ENCODE results near the gene TOGARAM2.
A peak's percentile ranks its signal among the peaks of the same experiment; 100 is the strongest.

The TOGARAM2 gene

GRCh38 chr2:29000956-29001355 is 19.9 kb downstream of the TOGARAM2 start:
- no peak overlapping the region for H3K27ac ChIP-seq (ENCODE audit: low read length)

DNA sequence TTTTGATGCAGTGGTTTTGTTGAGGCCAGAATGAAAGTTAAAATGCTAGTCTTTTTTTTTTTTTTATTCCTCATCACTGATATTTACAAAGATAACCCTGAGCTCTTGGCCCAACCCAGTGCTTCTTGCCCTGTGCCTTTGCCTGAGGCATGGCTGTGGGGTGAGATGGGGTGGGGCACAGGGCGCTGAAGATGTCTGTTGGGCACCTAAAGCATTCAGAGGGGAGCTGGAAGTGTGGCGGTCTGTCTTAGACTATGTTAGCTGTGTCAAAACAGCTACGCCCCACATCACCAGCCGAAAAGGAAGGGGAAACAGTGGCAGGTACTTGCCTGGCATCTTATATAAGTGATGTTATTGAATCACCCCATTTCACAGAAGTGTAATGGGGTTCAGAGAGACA is 20.7 kb downstream of the TOGARAM2 start:
- H3K4me3 ChIP-seq (ENCODE audit: low read depth in 1 of 2, low read length in 2 of 2), result no peak overlapping the region
- H3K27ac ChIP-seq (ENCODE audit: low read length), result no peak overlapping the region
- no peaks in the 10 kb centered on the region for H3K36me3 ChIP-seq (ENCODE audit: control insufficient read depth in 1 of 2, insufficient read depth in 2 of 2, low read length in 2 of 2)
- no peaks in the 10 kb centered on the region for H3K9me3 ChIP-seq (ENCODE audit: control insufficient read depth in 1 of 2, low read length in 2 of 2)
- H3K4me1 ChIP-seq (ENCODE audit: control insufficient read depth in 1 of 2, insufficient read depth in 2 of 2, low read length in 2 of 2), result no peaks in the 10 kb centered on the region
- no peaks in the 10 kb centered on the region for H3K27me3 ChIP-seq (ENCODE audit: low read depth, low read length)

More at GRCh38 chr2:29000956-29001355, 19.9 kb downstream of the TOGARAM2 start:
- no peaks in the 10 kb centered on the region for H3K27me3 ChIP-seq (ENCODE audit: low read depth, low read length)
- no peaks in the 10 kb centered on the region for H3K9me3 ChIP-seq (ENCODE audit: control insufficient read depth in 1 of 2, low read length in 2 of 2)
- H3K4me3 ChIP-seq (ENCODE audit: low read depth in 1 of 2, low read length in 2 of 2), result no peak overlapping the region
- no peaks in the 10 kb centered on the region for H3K4me1 ChIP-seq (ENCODE audit: control insufficient read depth in 1 of 2, insufficient read depth in 2 of 2, low read length in 2 of 2)
- no peaks in the 10 kb centered on the region for H3K36me3 ChIP-seq (ENCODE audit: control insufficient read depth in 1 of 2, insufficient read depth in 2 of 2, low read length in 2 of 2)

GRCh38 chr2:29004755-29005154 is 23.7 kb downstream of the TOGARAM2 start:
- no peaks in the 10 kb centered on the region for H3K4me1 ChIP-seq (ENCODE audit: control insufficient read depth in 1 of 2, insufficient read depth in 2 of 2, low read length in 2 of 2)
- no peaks in the 10 kb centered on the region for H3K27me3 ChIP-seq (ENCODE audit: low read depth, low read length)
- no peak overlapping the region for H3K27ac ChIP-seq (ENCODE audit: low read length)
- H3K4me3 ChIP-seq (ENCODE audit: low read depth in 1 of 2, low read length in 2 of 2), result no peak overlapping the region
- H3K9me3 ChIP-seq (ENCODE audit: control insufficient read depth in 1 of 2, low read length in 2 of 2), result no peaks in the 10 kb centered on the region
- H3K36me3 ChIP-seq (ENCODE audit: control insufficient read depth in 1 of 2, insufficient read depth in 2 of 2, low read length in 2 of 2), result no peaks in the 10 kb centered on the region

DNA sequence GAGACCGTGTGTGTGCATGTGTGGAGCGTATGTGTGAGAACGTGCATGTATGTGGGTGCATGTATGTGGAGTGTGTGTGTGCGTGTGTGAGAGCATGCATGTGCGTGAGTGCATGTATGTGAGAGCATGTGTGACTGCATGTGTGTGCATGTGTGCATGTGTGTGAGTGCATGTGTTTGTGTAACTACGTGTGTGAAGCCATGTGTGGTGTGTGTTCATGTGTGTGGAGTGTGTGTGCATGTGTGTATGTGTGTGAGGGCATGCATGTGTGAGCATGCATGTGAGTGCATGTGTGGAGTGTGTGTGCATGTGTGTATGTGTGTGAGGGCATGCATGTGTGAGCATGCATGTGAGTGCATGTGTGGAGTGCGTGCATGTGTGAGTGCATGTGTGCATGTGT is 24.2 kb downstream of the TOGARAM2 start:
- Histone ChIP-seq H3K9me3 (ENCODE audit: control insufficient read depth in 1 of 2, low read length in 2 of 2) (no peaks in the 10 kb centered on the region), H3K36me3 (ENCODE audit: control insufficient read depth in 1 of 2, insufficient read depth in 2 of 2, low read length in 2 of 2) (no peaks in the 10 kb centered on the region), H3K4me3 (ENCODE audit: low read depth in 1 of 2, low read length in 2 of 2) (no peak overlapping the region), H3K4me1 (ENCODE audit: control insufficient read depth in 1 of 2, insufficient read depth in 2 of 2, low read length in 2 of 2) (peaks cover under 1 to 3% of the 10 kb centered on the region in 2 donors), H3K27ac (ENCODE audit: low read length) (no peak overlapping the region), H3K27me3 (ENCODE audit: low read depth, low read length) (no peaks in the 10 kb centered on the region)

- peaks cover 11 to 13% of the 10 kb centered on the region in 2 donors for H3K4me1 ChIP-seq (ENCODE audit: control insufficient read depth in 1 of 2, insufficient read depth in 2 of 2, low read length in 2 of 2)
- no peak overlapping the region for H3K27ac ChIP-seq (ENCODE audit: low read length)
- no peaks in the 10 kb centered on the region for H3K36me3 ChIP-seq (ENCODE audit: control insufficient read depth in 1 of 2, insufficient read depth in 2 of 2, low read length in 2 of 2)
- H3K9me3 ChIP-seq (ENCODE audit: control insufficient read depth in 1 of 2, low read length in 2 of 2), result no peaks in the 10 kb centered on the region
- no peak overlapping the region for H3K4me3 ChIP-seq (ENCODE audit: low read depth in 1 of 2, low read length in 2 of 2)
- H3K27me3 ChIP-seq (ENCODE audit: low read depth, low read length), result no peaks in the 10 kb centered on the region
These were observed 25.2 kb downstream of the TOGARAM2 start for GRCh38 chr2:29006092-29006979.

- H3K27me3 ChIP-seq (ENCODE audit: low read depth, low read length), result no peaks in the 10 kb centered on the region
- H3K4me1 ChIP-seq (ENCODE audit: control insufficient read depth in 1 of 2, insufficient read depth in 2 of 2, low read length in 2 of 2), result peaks cover 17 to 19% of the 10 kb centered on the region in 2 donors
- H3K27ac ChIP-seq (ENCODE audit: low read length), result no peak overlapping the region
These were observed 25.8 kb downstream of the TOGARAM2 start for GRCh38 chr2:29006980-29007301.

DNA sequence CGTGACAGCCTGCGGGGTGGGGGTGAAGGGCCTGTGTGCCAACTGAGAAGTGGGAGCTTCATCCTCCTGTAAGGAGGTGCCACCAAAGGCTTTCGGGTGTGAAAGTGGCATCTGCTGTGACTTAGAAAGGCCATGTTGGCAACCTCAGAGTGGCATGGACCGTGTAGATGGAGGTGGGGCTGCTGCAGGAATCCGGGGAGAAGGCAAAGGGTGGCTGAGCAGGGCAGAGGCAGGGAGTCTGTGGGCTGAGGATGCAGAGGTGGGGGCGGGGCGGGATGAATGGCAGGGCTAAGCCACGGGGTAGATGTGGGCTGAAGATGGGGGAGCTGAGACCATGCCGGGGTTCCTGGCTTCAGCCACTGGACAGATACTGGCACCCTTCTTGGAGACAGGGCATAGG is 28.2 kb downstream of the TOGARAM2 start:
- Histone ChIP-seq H3K27ac (ENCODE audit: low read length) (no peak overlapping the region), H3K27me3 (ENCODE audit: low read depth, low read length) (no peaks in the 10 kb centered on the region), H3K9me3 (ENCODE audit: control insufficient read depth in 1 of 2, low read length in 2 of 2) (no peaks in the 10 kb centered on the region), H3K4me3 (ENCODE audit: low read depth in 1 of 2, low read length in 2 of 2) (no peak overlapping the region), H3K4me1 (ENCODE audit: control insufficient read depth in 1 of 2, insufficient read depth in 2 of 2, low read length in 2 of 2) (peaks cover 19 to 24% of the 10 kb centered on the region in 2 donors), H3K36me3 (ENCODE audit: control insufficient read depth in 1 of 2, insufficient read depth in 2 of 2, low read length in 2 of 2) (no peaks in the 10 kb centered on the region)

More at GRCh38 chr2:29006980-29007301, 25.8 kb downstream of the TOGARAM2 start:
- Histone ChIP-seq H3K36me3 (ENCODE audit: control insufficient read depth in 1 of 2, insufficient read depth in 2 of 2, low read length in 2 of 2) (no peaks in the 10 kb centered on the region), H3K9me3 (ENCODE audit: control insufficient read depth in 1 of 2, low read length in 2 of 2) (no peaks in the 10 kb centered on the region), H3K4me3 (ENCODE audit: low read depth in 1 of 2, low read length in 2 of 2) (no peak overlapping the region)

GRCh38 chr2:29009711-29010677 is 28.9 kb downstream of the TOGARAM2 start:
- Histone ChIP-seq H3K36me3 (ENCODE audit: control insufficient read depth in 1 of 2, insufficient read depth in 2 of 2, low read length in 2 of 2) (no peaks in the 10 kb centered on the region), H3K4me1 (ENCODE audit: control insufficient read depth in 1 of 2, insufficient read depth in 2 of 2, low read length in 2 of 2) (peaks cover 19 to 24% of the 10 kb centered on the region in 2 donors), H3K9me3 (ENCODE audit: control insufficient read depth in 1 of 2, low read length in 2 of 2) (no peaks in the 10 kb centered on the region), H3K27me3 (ENCODE audit: low read depth, low read length) (no peaks in the 10 kb centered on the region), H3K4me3 (ENCODE audit: low read depth in 1 of 2, low read length in 2 of 2) (no peak overlapping the region), H3K27ac (ENCODE audit: low read length) (no peak overlapping the region)

DNA sequence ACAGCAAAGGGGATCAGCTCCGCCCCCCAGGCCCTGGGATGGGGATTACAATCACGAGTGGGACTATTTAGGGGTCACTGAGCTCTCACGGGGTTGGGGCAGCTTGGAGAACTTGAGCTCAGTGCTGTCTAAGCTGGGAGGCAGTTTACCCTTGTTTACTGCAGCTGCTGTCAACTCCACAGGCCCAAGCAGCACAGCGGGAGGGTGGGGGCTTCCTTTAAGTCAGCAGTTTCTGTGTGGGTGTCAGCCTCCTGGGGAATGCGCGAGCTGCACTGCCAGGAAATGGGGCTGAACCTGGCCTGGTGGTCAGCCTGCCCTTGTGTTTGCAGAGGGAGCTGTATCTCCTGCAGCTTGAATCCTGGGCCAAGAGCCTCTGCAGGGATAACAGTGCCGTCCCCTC is 29.8 kb downstream of the TOGARAM2 start:
- no peaks in the 10 kb centered on the region for H3K27me3 ChIP-seq (ENCODE audit: low read depth, low read length)
- H3K4me1 ChIP-seq (ENCODE audit: control insufficient read depth in 1 of 2, insufficient read depth in 2 of 2, low read length in 2 of 2), result peaks cover 19 to 24% of the 10 kb centered on the region in 2 donors
- H3K27ac ChIP-seq (ENCODE audit: low read length), result no peak overlapping the region
- H3K36me3 ChIP-seq (ENCODE audit: control insufficient read depth in 1 of 2, insufficient read depth in 2 of 2, low read length in 2 of 2), result no peaks in the 10 kb centered on the region
- no peak overlapping the region for H3K4me3 ChIP-seq (ENCODE audit: low read depth in 1 of 2, low read length in 2 of 2)
- no peaks in the 10 kb centered on the region for H3K9me3 ChIP-seq (ENCODE audit: control insufficient read depth in 1 of 2, low read length in 2 of 2)

DNA sequence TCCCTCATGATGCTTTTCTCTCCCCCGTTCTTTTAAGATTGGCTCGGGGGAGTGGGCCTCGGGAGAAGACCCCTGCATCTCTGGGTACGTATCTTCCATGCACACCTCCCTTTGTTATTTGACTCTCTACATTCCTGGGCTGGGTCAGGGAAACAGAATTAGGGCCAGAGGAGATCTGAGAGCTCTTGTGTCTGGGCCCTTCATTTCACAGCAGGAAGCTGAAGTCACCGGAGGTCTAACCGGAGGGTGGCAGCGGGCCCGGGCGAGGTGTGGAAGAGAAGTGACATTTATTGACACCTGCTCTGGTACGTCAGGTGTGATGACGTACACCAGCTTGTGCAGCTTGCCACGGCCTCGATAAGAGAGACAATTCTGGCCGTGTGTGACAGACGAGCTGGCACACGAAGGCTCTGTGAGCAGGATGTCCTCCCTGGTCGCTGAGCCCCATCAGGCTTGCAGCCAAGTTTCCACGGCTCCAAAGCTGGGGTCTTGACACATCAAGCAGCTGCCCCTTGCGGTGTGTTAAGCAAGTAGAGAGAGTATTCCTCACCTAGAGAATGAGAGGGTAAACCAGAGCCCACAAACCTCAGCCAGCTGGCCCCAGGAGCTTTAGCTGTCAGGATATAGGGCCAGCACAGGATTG is 30.4 kb downstream of the TOGARAM2 start:
- H3K9me3 ChIP-seq (ENCODE audit: control insufficient read depth in 1 of 2, low read length in 2 of 2), result no peaks in the 10 kb centered on the region
- H3K27me3 ChIP-seq (ENCODE audit: low read depth, low read length), result no peaks in the 10 kb centered on the region
- H3K27ac ChIP-seq (ENCODE audit: low read length), result peak overlapping the region; percentile 39
- H3K36me3 ChIP-seq (ENCODE audit: control insufficient read depth in 1 of 2, insufficient read depth in 2 of 2, low read length in 2 of 2), result no peaks in the 10 kb centered on the region
- H3K4me3 ChIP-seq (ENCODE audit: low read depth in 1 of 2, low read length in 2 of 2), result no peak overlapping the region
- peaks cover 19 to 24% of the 10 kb centered on the region in 2 donors for H3K4me1 ChIP-seq (ENCODE audit: control insufficient read depth in 1 of 2, insufficient read depth in 2 of 2, low read length in 2 of 2)

DNA sequence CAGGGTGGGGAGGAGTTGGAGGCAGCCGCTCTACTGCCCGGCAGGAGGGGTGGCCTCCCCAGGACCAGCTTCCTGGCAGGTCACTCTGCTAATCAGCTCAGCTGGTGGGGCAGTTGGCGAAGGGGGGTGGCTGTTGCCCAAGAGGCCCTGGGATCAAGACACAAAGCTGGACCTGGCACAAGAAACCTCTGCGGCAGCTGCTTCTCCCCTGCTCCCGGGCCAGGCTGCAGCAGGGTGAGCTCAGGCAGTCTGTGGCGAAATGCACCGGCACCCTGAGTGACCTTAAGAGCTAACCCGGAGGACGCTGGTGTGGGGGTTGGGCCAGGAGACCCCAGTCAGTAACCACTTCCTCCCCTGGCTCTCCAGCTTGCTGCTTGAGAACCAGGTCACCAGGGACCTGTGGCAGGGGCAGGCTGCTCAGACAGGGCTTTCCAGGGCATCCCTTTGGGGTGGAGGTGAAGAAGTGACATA is 31.1 kb downstream of the TOGARAM2 start:
- peak overlapping the region; percentile 39 for H3K27ac ChIP-seq (ENCODE audit: low read length)
- H3K4me3 ChIP-seq (ENCODE audit: low read depth in 1 of 2, low read length in 2 of 2), result no peak overlapping the region
- H3K4me1 ChIP-seq (ENCODE audit: control insufficient read depth in 1 of 2, insufficient read depth in 2 of 2, low read length in 2 of 2), result peaks cover 19 to 24% of the 10 kb centered on the region in 2 donors
- H3K27me3 ChIP-seq (ENCODE audit: low read depth, low read length), result no peaks in the 10 kb centered on the region
- H3K36me3 ChIP-seq (ENCODE audit: control insufficient read depth in 1 of 2, insufficient read depth in 2 of 2, low read length in 2 of 2), result no peaks in the 10 kb centered on the region
- no peaks in the 10 kb centered on the region for H3K9me3 ChIP-seq (ENCODE audit: control insufficient read depth in 1 of 2, low read length in 2 of 2)
